Stimulated activated CD8-positive, alpha-beta memory T cell treated with anti-CD3 and anti-CD28 coated beads, Interleukin-7, amount 100 ng/mL, for 1 hour (primary cell): ENCODE data around the gene NRXN3.

Experiments used
- DNase-seq, 2 donors: peaks; one replicate each; pipeline ENCODE4 v3.0.0-alpha.2; 2020; ENCODE audit warnings: low read depth in 2 of 2

Gene NRXN3

DNA sequence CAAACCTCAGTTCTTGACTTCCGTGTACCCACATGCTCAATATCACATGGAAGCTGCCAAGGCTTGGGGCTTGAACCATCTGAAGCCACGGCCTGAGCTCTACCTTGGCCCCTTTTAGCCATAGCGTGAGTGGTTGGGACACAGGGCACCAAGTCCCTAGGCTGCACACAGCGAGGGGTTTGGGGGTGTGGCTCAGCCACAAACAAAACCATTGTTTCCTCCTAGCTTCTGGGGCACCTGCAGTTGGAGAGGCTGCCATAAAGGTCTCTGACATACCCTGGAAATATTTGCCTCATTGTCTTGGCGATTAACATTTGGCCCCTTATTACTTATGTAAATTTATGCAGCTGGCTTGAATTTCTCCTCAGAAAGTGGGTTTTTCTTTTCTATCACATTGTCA, 628.6 kb downstream of the NRXN3 start:
- no peak for DNase-seq

GRCh38 chr14:78805570-78805969, 635.4 kb downstream of the NRXN3 start:
- DNase-seq, result no peak

DNA sequence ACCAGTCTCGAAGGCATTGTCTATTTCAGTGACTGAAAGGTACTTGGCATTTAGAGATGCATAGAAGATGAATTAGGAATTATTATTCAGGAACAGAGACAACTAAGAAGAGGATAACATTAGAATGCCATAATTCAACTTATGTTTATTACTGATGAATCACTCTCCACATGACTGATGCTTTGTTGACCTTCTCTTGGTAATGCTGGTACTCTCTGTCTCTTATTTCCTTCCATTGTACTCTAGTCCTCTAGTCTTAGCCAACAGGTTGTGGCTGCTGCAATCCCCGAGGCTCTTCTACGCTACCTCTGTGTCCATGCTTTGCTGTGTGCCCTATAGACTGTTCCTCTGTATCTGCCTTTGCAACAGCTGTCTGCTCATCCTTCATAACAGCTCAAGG, 652.9 kb downstream of the NRXN3 start:
- DNase-seq, result no peak

GRCh38 chr14:78823516-78823915, 653.3 kb downstream of the NRXN3 start:
- no peak for DNase-seq

GRCh38 chr14:78829274-78829673, 659.1 kb downstream of the NRXN3 start:
- no peak for DNase-seq

- no peak for DNase-seq
Measured at GRCh38 chr14:78834766-78835451, 664.7 kb downstream of the NRXN3 start.

- DNase-seq, result no peak
Measured at GRCh38 chr14:78835909-78836308, 665.7 kb downstream of the NRXN3 start.

DNA sequence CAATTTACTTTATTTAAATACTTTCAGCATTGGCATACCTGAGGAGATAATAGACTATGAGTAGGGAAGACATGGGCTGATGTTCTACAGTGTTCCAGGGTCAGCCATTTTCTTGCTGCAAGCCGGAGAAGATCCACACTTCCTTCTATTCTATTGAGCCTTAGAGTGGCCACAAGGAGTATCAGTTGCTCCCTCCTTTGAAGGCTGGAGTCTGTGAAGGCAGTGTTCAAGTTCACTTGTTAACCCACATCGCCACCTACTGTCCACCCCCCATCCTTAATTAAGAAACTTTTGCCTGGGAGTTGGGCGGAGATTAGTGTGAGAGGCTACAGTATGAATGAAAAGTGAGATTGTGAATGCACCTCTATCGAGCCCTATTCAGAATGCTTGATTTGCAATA, 666.6 kb downstream of the NRXN3 start:
- no peak for DNase-seq

DNA sequence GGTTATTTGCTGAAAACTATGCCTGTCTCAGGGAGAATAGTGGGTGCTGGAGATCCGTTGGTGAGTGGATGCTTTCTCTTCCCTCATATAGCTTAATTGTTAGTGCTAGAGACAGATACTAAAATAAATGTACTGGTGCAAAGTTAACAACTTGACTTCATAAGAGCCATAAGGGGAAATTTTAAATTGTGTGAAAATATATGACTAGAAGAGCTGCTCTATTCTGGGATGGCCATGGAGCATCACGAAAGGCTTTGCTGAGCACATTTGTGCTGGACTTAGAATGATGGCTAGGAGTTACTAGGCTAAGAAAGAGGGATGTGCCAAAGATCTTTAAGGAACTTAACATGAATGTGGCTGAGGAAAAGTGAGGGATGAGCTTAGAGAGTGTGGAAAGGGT, 668.8 kb downstream of the NRXN3 start:
- no peak for DNase-seq

GRCh38 chr14:78840898-78841297, 670.7 kb downstream of the NRXN3 start:
- no peak for DNase-seq

GRCh38 chr14:78847801-78848200, 677.6 kb downstream of the NRXN3 start:
- DNase-seq, result no peak

GRCh38 chr14:78848234-78848820, 678.2 kb downstream of the NRXN3 start:
- no peak for DNase-seq

DNA sequence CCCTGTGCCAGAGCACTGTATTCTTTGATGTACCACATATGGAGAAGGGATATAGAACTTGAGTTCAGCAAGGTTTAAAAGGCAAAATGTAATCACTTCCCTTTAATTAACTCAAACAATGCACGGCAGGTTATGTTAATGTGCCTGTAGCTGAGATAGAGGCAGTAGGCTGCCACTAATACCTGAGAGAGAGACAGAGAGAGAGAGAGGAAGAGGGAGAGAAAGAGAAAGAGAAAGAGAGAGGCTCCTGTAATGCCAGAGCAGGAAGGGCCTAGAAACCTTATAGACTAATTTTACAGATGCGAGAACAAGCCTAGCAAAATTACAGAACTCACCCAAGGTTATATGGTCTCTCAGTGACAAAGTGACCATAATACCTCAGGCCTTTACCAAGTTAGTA, 679.8 kb downstream of the NRXN3 start:
- no peak for DNase-seq

GRCh38 chr14:78851189-78851588, 681.0 kb downstream of the NRXN3 start:
- DNase-seq, result no peak

DNA sequence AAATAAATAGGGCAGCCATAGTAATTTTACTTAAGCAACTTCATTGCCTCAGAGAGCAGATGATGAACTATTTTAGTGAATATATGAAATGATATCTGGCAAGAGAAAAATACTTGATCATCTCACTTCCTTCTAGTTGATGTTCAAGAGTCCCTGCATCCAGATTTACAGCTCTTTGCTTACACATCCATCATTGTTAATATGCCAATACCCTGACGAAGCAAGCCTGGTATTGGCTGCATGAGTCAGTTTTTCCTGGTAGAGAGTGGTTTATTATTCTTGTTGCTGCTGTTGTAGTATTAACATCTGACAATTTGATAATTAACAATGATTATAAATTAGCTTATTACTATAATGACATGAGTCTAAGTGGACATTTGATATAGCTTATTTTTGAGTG, 681.9 kb downstream of the NRXN3 start:
- no peak for DNase-seq

- no peak for DNase-seq
Measured at GRCh38 chr14:78857974-78858373, 687.8 kb downstream of the NRXN3 start.

GRCh38 chr14:78863143-78863542, 693.0 kb downstream of the NRXN3 start:
- no peak for DNase-seq

DNA sequence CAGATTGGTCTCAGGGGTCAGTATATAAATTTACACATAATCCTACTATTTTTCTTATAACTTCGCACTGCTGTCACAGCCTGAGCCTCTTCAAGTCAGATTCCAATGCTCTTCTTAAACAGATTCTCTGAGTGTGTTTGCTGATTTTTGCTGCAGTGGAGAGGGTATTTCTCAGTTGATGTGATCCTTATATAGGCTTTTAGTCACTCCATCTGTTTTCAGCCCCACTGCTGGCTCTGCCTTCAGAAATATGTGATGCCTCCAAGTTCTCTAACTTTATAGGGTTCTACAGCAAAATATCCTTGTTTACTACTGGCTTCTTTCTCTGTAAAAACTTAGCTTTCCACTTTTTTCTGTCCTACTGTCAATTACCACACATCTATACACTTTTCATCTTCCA, 702.7 kb downstream of the NRXN3 start:
- DNase-seq, result no peak

DNA sequence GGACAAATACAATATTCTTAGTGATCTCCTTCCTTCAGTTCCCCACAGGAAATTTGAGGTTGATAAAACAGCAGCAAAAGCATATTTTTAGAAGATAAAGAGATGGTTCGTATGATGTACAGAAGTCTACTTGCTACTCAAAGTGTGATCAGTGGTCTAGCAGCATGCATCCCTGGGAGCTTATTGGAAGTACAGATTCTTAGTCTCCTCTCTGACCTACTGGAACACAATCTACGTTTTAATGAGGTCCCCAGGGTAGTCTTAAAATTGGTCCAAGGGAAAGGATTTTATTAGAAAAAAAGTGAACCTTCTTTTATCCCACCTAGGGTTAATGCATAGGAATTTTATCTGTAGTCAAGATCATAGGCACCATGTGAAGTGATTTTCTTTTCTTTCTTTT, 703.4 kb downstream of the NRXN3 start:
- no peak for DNase-seq

DNA sequence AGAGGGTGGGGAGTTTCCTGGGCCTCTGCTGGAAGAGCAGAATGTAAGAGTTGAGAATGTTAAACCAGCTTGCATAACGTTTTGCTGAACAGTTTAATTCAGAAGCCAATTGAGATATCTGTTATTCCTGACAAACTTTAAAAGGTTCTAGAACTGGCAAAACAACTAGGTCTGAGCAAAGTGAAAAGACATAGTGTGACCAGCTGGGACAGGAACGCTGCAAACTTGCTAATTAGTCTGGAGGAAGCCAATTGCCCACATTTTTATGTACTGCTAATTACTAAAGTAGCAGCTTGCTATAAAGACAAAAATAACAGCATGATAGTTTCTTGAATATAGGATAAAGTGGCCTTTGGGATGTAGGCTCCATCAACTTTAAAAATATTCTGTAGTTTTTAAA, 704.9 kb downstream of the NRXN3 start:
- DNase-seq, result no peak

DNA sequence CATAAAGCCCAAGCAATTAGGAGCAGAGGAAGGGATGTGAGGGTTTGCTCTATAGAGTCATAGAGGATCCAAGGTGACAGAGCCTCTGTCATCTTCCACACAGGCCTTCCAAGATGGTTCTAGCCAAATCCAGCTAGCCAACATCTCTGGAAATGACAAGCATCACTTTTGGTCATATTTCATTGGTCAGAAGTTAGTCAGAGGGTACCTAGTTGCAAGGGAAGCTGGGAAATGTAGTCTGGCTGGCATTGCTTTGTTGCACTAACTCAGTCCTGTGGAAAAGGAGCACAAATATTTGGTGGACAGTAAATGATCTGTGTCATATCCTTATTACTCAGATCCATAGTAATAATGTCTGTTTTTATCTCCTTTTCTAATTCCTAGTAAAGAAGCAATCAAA, 715.7 kb downstream of the NRXN3 start:
- no peak for DNase-seq

DNA sequence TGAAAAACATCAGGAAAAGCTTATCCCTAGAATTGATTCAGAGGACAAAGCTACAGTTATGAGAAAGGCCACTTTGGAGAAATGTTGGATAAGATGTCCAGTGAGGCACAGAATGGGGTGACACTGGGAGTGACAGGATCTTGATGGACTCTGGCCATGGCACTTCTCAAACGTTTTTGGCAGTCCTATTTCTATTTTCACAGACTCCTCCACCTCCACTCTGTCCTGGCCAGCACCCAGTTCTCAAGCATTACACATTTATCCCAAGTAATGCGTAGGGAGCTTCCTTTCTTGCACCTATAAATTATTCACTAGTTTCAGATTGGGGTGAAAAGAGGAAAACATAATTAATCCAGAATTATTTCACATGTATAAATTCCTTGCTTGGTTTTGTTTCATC, 727.3 kb downstream of the NRXN3 start:
- no peak for DNase-seq

GRCh38 chr14:78902010-78902623, 731.9 kb downstream of the NRXN3 start:
- no peak for DNase-seq

GRCh38 chr14:78904094-78904493, 733.9 kb downstream of the NRXN3 start:
- no peak for DNase-seq
